Neural progenitor cell (in vitro differentiated cells): Measurements from ENCODE around the gene BCAS1.

Source experiments
- CTCF ChIP-seq: fragments of 200-600 bp; sonication (generic); IDR thresholded peaks from 2 replicates; pipeline ENCODE4 v1.5.1; 2017; ENCODE audit warnings: antibody characterized with exemption, mild to moderate bottlenecking
- EZH2 ChIP-seq: fragments of 200-600 bp; sonication (generic); IDR thresholded peaks from 2 replicates; pipeline ENCODE4 v1.6.1; 2017; ENCODE audit warnings: antibody characterized with exemption, mild to moderate bottlenecking, moderate library complexity

GRCh38 chr20:53925651-53926401 lies 144.6 kb downstream of the BCAS1 start:
- TF ChIP-seq CTCF (no peak), EZH2 (no peak)
